HL-60 (cell line): Measurements from ENCODE around the gene SPPL2C.

Experiments
- DNase-seq, 2 experiments: peaks; one replicate each; pipeline ENCODE4 v3.0.0-alpha.2; 2010 to 2020; ENCODE audit warnings: low read depth in 1 of 2, low spot score in 1 of 2
- H3K27ac ChIP-seq: fragments of 250-450 bp; sonication (Bioruptor Pico); replicated peaks from 2 replicates; pipeline ENCODE4 v1.5.1; 2020; ENCODE audit warnings: mild to moderate bottlenecking, moderate library complexity
- H3K27me3 ChIP-seq: fragments of 250-450 bp; sonication (Bioruptor Pico); 2 replicates; pipeline ENCODE4 v1.5.1; 2021; ENCODE audit warnings: mild to moderate bottlenecking, moderate library complexity; ENCODE audit not compliant: insufficient read depth, poor library complexity, severe bottlenecking
- H3K4me3 ChIP-seq: replicated peaks from 2 replicates; pipeline ENCODE4 v1.5.1; 2011; ENCODE audit warnings: mild to moderate bottlenecking, control low read depth, low read length; ENCODE audit not compliant: insufficient read depth
- GABPA ChIP-seq: IDR thresholded peaks from 2 replicates; pipeline ENCODE4 v1.6.1; 2012; ENCODE audit warnings: low read depth
- POLR2AphosphoS5 ChIP-seq: IDR thresholded peaks from 2 replicates; pipeline ENCODE4 v1.6.1; 2012; ENCODE audit warnings: low read depth
- SPI1 ChIP-seq: IDR thresholded peaks from 2 replicates; pipeline ENCODE4 v1.6.1; 2012; ENCODE audit warnings: low read depth, mild to moderate bottlenecking, borderline replicate concordance
- long read RNA-seq: library from polyadenylated mRNA; unstranded; transcript quantifications from one replicate; pipeline ENCODE4 v2.0.0, GENCODE V29; 2020
- TF ChIP-seq, protein P1 (sequence below): IDR thresholded peaks from 2 replicates; pipeline ENCODE4 v1.6.1; 2012; ENCODE audit warnings: low read depth; ENCODE audit not compliant: insufficient replicate concordance
- TF ChIP-seq, protein P2 (sequence below): IDR thresholded peaks from one replicate; pipeline ENCODE4 v1.5.1; 2011; ENCODE audit warnings: low read length, control low read depth, inconsistent platforms; ENCODE audit not compliant: insufficient read depth

The SPPL2C gene, protein sequence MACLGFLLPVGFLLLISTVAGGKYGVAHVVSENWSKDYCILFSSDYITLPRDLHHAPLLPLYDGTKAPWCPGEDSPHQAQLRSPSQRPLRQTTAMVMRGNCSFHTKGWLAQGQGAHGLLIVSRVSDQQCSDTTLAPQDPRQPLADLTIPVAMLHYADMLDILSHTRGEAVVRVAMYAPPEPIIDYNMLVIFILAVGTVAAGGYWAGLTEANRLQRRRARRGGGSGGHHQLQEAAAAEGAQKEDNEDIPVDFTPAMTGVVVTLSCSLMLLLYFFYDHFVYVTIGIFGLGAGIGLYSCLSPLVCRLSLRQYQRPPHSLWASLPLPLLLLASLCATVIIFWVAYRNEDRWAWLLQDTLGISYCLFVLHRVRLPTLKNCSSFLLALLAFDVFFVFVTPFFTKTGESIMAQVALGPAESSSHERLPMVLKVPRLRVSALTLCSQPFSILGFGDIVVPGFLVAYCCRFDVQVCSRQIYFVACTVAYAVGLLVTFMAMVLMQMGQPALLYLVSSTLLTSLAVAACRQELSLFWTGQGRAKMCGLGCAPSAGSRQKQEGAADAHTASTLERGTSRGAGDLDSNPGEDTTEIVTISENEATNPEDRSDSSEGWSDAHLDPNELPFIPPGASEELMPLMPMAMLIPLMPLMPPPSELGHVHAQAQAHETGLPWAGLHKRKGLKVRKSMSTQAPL
- long read RNA-seq: 0 reads

DNA sequence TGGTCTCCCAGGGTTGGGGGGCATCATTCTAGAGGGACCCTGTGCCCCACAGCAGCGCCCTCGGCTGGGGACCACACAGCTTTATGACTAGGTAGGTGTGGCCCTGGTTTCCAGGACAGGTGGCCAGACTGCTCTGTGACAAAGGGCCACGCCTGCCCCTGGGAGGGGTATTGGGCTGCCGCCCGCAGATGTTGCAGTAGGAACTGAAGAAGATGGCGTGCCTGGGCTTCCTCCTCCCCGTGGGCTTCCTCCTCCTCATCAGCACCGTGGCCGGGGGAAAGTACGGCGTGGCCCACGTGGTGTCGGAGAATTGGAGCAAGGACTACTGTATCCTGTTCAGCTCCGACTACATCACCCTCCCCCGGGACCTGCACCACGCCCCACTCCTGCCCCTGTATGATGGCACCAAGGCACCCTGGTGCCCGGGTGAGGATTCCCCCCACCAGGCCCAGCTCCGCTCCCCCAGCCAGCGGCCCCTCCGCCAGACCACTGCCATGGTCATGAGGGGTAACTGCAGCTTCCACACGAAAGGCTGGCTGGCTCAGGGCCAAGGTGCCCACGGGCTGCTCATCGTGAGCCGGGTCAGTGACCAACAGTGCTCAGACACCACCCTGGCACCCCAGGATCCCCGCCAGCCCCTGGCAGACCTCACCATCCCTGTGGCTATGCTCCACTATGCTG is at the start of gene SPPL2C:
Gene SPPL2C (plus strand): TSS at position 187 of the 681 bp plus-strand sequence. CDS start 26 bp downstream, at position 213.
- Histone ChIP-seq H3K4me3 (no peak within 1 kb of the TSS), H3K27ac (no peak within 1 kb of the TSS), H3K27me3 (peaks cover 2% of the 10 kb centered on the region)
- no peak for DNase-seq
- TF ChIP-seq, protein P1, sequence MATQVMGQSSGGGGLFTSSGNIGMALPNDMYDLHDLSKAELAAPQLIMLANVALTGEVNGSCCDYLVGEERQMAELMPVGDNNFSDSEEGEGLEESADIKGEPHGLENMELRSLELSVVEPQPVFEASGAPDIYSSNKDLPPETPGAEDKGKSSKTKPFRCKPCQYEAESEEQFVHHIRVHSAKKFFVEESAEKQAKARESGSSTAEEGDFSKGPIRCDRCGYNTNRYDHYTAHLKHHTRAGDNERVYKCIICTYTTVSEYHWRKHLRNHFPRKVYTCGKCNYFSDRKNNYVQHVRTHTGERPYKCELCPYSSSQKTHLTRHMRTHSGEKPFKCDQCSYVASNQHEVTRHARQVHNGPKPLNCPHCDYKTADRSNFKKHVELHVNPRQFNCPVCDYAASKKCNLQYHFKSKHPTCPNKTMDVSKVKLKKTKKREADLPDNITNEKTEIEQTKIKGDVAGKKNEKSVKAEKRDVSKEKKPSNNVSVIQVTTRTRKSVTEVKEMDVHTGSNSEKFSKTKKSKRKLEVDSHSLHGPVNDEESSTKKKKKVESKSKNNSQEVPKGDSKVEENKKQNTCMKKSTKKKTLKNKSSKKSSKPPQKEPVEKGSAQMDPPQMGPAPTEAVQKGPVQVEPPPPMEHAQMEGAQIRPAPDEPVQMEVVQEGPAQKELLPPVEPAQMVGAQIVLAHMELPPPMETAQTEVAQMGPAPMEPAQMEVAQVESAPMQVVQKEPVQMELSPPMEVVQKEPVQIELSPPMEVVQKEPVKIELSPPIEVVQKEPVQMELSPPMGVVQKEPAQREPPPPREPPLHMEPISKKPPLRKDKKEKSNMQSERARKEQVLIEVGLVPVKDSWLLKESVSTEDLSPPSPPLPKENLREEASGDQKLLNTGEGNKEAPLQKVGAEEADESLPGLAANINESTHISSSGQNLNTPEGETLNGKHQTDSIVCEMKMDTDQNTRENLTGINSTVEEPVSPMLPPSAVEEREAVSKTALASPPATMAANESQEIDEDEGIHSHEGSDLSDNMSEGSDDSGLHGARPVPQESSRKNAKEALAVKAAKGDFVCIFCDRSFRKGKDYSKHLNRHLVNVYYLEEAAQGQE: no peak
- TF ChIP-seq GABPA (no peak), POLR2AphosphoS5 (no peak), SPI1 (no peak)
- TF ChIP-seq, protein P2, sequence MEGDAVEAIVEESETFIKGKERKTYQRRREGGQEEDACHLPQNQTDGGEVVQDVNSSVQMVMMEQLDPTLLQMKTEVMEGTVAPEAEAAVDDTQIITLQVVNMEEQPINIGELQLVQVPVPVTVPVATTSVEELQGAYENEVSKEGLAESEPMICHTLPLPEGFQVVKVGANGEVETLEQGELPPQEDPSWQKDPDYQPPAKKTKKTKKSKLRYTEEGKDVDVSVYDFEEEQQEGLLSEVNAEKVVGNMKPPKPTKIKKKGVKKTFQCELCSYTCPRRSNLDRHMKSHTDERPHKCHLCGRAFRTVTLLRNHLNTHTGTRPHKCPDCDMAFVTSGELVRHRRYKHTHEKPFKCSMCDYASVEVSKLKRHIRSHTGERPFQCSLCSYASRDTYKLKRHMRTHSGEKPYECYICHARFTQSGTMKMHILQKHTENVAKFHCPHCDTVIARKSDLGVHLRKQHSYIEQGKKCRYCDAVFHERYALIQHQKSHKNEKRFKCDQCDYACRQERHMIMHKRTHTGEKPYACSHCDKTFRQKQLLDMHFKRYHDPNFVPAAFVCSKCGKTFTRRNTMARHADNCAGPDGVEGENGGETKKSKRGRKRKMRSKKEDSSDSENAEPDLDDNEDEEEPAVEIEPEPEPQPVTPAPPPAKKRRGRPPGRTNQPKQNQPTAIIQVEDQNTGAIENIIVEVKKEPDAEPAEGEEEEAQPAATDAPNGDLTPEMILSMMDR: no peak

DNA sequence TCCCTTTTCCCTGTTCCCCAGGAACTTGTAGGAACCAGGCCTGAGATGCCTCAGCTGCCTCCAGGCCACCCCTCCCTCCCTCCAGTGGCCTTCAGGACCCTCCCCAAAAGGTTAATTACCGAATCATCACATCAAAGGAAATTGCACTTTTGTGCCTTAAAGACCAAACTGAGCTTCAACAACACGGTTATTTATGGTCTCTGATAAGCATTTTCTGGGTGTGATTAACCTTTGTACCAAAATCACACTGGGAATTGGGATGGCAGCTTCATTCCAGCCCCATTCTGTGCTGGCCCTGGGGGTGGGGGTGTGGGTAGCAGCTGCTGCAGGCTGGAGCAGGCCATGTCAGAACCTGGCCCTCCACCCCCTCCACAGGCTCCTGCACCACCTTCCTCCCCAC is 43.9 kb upstream of the SPPL2C start:
- Histone ChIP-seq H3K27ac (no peak overlapping the region), H3K27me3 (peaks cover 2% of the 10 kb centered on the region), H3K4me3 (no peak overlapping the region)
- no peak for DNase-seq
- TF ChIP-seq GABPA: no peak
- TF ChIP-seq SPI1: no peak
- TF ChIP-seq, protein P2: no peak
- TF ChIP-seq, protein P1: no peak
- TF ChIP-seq POLR2AphosphoS5: no peak

DNA sequence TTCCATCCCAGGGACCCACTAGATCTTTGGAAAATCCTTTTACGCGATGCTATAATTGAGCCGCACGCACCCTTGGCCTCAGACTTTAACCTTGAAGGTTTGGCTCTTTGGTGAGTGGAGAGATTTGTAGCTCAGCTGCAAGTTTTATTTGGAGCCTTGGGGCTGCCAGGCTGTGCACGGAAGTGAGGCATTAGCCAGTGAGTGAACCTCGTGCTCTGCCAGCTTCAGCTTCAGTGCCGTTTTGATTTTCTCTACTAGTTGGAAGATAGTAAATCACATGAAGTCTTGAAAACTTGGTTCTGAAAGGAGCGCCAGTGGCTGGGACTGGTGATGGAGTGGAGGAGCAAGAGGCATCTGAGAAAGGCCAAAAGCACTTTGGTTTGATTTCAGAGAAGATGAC is 43.3 kb upstream of the SPPL2C start:
- DNase-seq: no peak
- Histone ChIP-seq H3K27ac (no peak overlapping the region), H3K4me3 (no peak overlapping the region), H3K27me3 (peaks cover 2% of the 10 kb centered on the region)
- TF ChIP-seq SPI1: no peak
- TF ChIP-seq GABPA: no peak
- TF ChIP-seq POLR2AphosphoS5: no peak
- TF ChIP-seq, protein P1: no peak
- TF ChIP-seq, protein P2: no peak
